ENCODE measurements around the gene UBL7.

The UBL7 gene

DNA sequence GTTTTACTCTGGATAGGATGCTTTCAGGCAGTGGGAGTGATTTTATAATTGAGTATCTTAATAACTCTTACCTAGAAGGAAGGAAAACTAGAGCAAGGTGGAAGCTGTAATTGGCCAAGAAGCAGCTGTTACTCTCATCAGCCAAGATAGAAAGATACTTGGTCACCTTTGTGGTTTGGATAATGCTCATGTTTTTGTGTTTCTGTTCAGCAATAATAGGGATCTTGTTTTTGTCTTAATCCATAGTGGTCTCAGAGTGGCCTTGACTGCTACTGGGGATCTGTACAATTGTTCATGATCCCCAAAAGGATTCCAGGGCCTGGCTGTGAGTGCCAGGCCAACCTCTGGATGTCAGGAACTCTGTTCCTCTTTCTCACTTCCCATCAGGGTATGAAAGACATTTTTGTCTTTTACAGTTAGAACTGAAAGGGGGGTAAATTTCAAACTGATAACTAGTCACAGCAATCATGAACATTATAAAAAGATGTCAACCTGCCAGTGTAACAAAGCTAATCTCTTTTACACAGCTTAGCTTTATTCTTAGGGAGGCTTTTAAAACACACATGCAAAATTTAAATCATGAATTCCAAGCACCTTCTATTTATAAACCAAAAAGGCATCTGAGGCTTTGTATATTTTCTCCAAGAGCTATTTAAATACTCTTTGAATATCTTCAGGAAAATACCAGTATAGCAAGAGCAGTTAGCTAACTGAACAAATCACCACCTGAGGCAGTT, 6.0 kb downstream of the UBL7 start:
- in situ Hi-C loops (cut with MboI; ENCODE audit: low sequenced_read_pairs, unreplicated experiment), result no loop called here
- DNase-seq (ENCODE audit: low spot score), result no peak
- TF ChIP-seq CTCF (IDR thresholded peaks at IDR 0.05; ENCODE audit: borderline replicate concordance, control extremely low read depth, extremely low read depth, insufficient read depth, missing control alignments), result no peak

DNA sequence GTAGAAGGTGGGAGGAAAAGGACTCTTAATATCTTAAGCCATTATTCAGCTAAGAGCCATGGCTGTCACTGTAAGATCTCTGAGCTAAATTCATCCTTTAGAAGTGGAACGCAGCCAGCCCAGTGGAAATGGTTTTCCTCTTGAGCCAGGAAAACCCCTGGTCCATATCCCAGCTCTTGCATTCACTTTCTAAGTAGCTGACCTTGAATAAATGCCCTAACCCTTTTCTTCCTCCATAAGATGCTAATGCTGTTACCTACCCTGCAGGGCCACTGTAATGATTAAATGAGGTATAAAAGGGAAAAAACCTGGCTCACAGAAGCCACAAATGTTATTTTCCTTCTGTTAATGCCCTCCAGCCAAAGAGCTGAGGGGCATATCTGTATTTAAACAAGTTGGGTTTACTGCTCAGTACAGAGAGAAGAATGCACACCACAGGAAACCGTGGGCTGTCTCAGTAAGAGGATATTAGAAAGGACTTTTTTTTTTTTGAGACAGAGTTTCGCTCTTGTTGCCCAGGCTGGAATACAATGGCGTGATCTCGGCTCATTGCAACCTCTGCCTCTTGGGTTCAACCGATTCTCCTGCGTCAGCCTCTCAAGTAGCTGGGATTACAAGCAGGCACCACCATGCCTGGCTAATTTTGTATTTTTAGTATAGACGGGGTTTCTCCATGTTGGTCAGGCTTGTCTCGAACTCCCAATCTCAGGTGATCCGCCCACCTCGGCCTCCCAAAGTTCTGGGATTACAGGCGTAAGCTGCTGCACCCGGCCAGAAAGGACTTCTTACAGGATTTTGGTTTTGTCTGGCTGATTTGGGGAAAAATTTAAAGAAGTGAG, 6.8 kb downstream of the UBL7 start:
- no peak for TF ChIP-seq CTCF (IDR thresholded peaks at IDR 0.05; ENCODE audit: borderline replicate concordance, control extremely low read depth, extremely low read depth, insufficient read depth, missing control alignments)
- DNase-seq (ENCODE audit: low spot score), result no peak
- in situ Hi-C loops (cut with MboI; ENCODE audit: low sequenced_read_pairs, unreplicated experiment), result no loop called here

GRCh38 chr15:74451861-74452835, 8.8 kb downstream of the UBL7 start:
- in situ Hi-C loops (cut with MboI; ENCODE audit: low sequenced_read_pairs, unreplicated experiment), result no loop called here
- DNase-seq (ENCODE audit: low spot score), result no peak
- TF ChIP-seq CTCF (IDR thresholded peaks at IDR 0.05; ENCODE audit: borderline replicate concordance, control extremely low read depth, extremely low read depth, insufficient read depth, missing control alignments), result no peak

DNA sequence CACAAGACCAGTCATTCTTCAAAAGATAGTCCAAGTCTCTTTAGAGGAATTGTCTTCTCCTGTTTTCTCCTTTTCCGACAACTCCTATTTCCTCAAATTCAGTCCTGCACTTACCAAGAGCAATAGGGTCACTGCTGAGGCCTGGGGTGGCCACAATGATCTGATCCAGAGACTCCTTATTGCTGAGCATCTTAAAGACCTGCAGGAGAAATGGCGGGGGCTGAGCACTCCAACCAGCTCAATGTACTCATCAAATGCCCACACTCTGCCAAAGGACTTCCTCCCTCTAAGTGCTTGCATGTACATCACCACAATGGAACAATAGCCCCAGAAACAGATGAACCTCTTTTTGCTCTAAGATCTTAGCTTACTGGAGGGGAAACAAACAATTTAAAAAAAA, 9.6 kb downstream of the UBL7 start:
- DNase-seq (ENCODE audit: low spot score), result no peak
- TF ChIP-seq CTCF (IDR thresholded peaks at IDR 0.05; ENCODE audit: borderline replicate concordance, control extremely low read depth, extremely low read depth, insufficient read depth, missing control alignments), result no peak
- in situ Hi-C loops (cut with MboI; ENCODE audit: low sequenced_read_pairs, unreplicated experiment), result no loop called here

DNA sequence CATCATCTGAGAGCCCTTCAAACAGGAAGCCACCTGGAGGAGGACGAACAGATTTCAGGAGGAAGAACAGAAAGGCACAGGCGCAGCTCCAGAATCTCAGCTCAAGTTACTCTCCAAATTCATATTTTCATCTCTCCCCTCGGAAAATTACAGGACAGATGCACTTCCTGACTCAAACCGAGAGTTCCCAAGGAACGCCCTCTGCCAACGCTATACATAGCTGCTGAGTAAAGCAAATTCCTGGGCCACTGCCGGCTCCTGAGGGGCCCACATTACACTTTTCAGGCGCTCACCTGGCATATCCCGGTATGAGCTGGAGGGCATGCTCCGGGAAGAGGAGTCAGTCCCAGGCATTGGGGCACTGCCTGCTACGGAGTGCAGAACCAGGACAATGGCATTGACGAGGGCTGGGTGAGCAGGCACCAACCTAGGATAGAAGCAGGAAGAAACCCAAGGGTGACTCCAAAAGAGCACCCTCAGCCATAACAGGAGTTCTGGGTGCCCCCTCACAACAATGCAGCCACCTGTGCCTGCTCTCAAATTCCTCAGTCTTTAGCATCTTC, 11.2 kb downstream of the UBL7 start:
- DNase-seq (ENCODE audit: low spot score), result no peak
- TF ChIP-seq CTCF (IDR thresholded peaks at IDR 0.05; ENCODE audit: borderline replicate concordance, control extremely low read depth, extremely low read depth, insufficient read depth, missing control alignments), result no peak
- in situ Hi-C loops (cut with MboI; ENCODE audit: low sequenced_read_pairs, unreplicated experiment), result no loop called here

DNA sequence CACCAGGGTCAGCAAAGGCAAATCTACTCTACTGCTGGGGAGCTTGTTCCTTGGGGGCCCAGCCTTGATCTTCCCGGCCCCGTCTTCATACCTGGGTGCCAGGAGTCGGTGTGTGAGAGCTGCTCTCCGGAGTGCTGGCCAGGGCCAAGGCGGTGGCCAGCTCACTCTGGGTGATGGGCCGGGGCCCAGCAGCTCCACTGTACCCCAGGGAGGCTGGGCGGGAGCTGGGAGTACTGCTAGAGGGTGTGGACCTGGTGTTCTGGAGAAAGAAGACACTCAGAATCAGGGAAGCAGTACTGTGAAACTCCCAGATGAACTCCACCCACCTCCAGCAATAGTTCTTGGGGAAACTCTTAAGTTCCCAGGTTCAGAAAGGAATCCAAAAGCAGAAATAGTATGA, 11.9 kb downstream of the UBL7 start:
- TF ChIP-seq CTCF (IDR thresholded peaks at IDR 0.05; ENCODE audit: borderline replicate concordance, control extremely low read depth, extremely low read depth, insufficient read depth, missing control alignments), result no peak
- in situ Hi-C loops (cut with MboI; ENCODE audit: low sequenced_read_pairs, unreplicated experiment), result no loop called here
- DNase-seq (ENCODE audit: low spot score), result no peak

Data from GM13976 (cell line).